Sigmoid colon (tissue), 4 donors: ENCODE measurements around the gene FAM120B.

Experiments
- CTCF ChIP-seq, 4 experiments: fragments of 450-650 bp in 3 of 4; fragments of 200-600 bp in 1 of 4; IDR thresholded peaks; one replicate each; pipeline ENCODE4 v1.5.1; 2016 to 2019; ENCODE audit warnings: antibody characterized with exemption in 4 of 4, mild to moderate bottlenecking in 3 of 4, moderate library complexity in 2 of 4
- POLR2AphosphoS5 ChIP-seq, 4 donors: sonication (generic); formaldehyde crosslinking; IDR thresholded peaks; one replicate each; pipeline ENCODE4 v1.6.1; 2017; ENCODE audit warnings: antibody characterized with exemption in 4 of 4

GRCh38 chr6:170259278-170259677 lies 47.3 kb upstream of the FAM120B start:
- TF ChIP-seq CTCF (IDR thresholded peaks at IDR 0.05) (no peak), POLR2AphosphoS5 (IDR thresholded peaks at IDR 0.05) (no peak)
